GM18505 (cell line): ENCODE results near the gene MAGI1.

Experiments
- ATAC-seq: cut with Tn5 transposase; IDR thresholded peaks from one replicate; pipeline ENCODE4 v1.9.1; 2021; ENCODE audit not compliant: unreplicated experiment
- POLR2A ChIP-seq: IDR thresholded peaks from 4 replicates; pipeline ENCODE4 v1.6.1; 2011; ENCODE audit warnings: borderline replicate concordance; ENCODE audit not compliant: insufficient read depth, insufficient read length; ENCODE audit errors: extremely low read depth

The MAGI1 gene

GRCh38 chr3:65833761-65834505, 204.8 kb downstream of the MAGI1 start:
- ATAC-seq = no peak
- TF ChIP-seq POLR2A = no peak

GRCh38 chr3:65831733-65832425, 206.8 kb downstream of the MAGI1 start:
- TF ChIP-seq POLR2A = no peak
- no peak for ATAC-seq

DNA sequence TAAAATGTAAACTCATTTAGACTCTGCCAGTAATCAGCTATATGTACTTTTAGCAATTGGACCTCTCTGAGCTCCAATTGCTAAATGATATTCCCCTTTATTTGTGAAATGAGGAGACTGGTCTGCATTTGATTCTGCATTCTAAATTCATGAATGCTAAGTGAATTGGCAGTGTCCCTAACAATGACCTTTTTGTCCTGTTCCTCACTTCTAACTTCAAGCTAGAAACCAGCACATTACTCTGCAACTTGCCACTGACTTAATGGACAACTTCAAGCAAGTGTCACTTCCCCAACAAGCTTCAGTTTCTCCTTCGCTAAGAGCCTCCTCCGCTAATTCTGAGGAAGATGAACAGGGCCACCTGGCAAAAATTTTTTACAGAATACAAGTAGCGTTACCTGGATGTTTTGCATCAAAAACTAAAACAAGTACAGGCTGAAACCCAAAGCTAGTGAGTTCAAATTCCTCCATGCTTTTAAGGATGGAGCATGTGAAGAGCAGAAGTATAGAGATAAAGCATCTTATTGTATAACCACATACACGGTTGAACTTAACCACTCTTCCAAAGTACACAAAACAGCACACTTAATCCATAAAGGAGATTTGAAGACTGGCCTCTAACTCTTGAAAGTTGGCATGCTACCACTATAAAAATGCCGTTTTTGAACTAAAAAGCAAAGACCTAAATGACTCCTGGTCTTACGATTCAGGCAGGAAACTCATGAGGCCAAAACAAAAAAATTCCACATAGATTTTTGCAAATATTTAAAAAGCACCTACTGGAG, 207.6 kb downstream of the MAGI1 start:
- no peak for ATAC-seq
- no peak for TF ChIP-seq POLR2A

DNA sequence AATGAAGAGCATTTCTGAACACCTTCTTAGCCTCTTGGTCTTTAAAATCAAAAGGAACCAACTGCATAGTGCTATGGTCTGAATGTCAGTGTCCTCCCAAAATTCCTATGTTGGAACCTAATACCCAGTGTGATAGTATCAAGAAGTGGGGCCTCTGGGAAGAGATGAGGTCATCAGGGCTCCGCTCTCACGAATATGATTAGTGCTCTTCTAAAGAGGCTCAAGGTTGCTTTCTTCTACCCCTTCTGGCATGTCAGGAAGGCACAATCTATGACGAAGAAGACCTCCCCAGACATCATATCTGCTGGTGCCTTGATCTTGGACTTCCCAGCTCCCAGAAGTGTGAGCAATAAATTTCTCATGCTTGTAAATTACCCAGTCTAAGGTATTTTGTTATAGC, 209.5 kb downstream of the MAGI1 start:
- ATAC-seq = no peak
- no peak for TF ChIP-seq POLR2A

DNA sequence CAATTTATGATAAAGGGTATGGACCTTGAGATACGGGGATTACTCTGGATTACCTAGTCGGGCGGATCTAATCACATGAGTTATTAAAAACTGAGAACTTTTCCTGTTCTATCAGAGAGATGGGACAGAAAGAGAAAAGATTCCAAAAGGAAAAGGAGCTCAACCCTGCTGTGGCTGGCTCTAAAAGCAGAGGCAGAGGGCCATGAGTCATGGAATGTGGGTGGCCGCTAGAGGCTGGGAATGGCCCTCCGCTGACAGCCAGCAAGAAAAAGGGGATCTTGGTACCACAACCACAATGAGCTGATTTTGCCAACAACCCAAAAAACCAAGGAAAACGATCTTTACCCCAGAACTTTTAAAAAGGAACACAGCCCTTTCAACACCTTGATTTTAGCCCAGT, 210.0 kb downstream of the MAGI1 start:
- ATAC-seq = no peak
- no peak for TF ChIP-seq POLR2A

GRCh38 chr3:65827076-65827475, 211.6 kb downstream of the MAGI1 start:
- no peak for ATAC-seq
- TF ChIP-seq POLR2A = no peak

DNA sequence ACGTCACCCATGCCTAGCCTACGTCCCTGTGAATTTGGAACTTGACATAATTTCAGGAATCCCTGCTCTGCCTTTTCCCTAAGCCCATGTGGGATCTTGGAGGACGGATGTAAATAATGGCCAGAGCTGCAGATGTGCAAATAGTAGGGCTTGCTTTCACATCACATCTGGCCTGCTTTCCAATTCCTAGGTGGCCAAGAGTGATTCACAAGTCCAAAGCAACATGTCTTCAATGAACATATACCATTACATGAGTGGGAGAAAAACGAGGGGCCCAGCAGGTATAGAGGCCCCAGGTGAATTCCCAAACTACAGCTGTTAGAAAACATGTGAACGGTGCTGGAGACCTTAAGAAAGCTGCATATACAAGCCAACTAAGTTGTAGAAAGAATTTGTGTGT, 214.6 kb downstream of the MAGI1 start:
- ATAC-seq = no peak
- TF ChIP-seq POLR2A = no peak

DNA sequence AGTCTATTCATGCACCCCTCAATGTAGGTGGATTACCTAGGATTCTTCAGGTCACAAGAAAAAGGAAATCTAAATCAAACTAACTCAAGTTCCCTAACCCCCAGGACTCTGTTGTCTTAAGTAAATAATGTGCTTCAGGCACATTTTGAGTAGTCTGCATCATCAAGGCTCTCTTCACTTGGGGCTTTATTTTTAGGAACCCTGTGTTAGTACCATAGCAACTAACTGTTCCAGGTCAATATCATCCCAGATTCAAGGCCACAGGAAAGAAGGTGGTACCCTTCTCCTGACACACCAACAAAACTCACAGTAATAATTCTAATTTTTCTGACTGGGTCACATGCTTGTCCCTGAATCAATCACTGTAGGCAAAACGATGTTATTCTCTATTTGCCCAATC, 218.1 kb downstream of the MAGI1 start:
- no peak for ATAC-seq
- TF ChIP-seq POLR2A = no peak

DNA sequence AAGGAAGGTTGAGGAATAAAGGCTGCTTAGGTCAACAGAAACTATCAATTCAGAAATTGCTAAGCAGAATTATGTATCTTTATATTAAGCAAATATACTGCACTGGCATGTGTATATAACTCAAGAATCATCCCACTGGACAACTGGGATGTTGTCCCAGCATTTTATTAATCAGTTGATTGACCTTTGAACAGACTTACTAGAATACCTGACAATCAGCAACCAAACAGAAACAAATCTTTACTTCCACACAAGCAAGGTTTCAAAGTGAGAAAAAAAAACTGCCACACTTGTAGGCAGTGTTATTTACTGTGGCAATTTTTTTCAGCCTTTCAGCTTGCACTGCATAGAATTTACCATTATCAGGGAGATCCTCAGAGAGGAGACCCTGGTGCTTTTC, 218.8 kb downstream of the MAGI1 start:
- ATAC-seq = no peak
- no peak for TF ChIP-seq POLR2A

DNA sequence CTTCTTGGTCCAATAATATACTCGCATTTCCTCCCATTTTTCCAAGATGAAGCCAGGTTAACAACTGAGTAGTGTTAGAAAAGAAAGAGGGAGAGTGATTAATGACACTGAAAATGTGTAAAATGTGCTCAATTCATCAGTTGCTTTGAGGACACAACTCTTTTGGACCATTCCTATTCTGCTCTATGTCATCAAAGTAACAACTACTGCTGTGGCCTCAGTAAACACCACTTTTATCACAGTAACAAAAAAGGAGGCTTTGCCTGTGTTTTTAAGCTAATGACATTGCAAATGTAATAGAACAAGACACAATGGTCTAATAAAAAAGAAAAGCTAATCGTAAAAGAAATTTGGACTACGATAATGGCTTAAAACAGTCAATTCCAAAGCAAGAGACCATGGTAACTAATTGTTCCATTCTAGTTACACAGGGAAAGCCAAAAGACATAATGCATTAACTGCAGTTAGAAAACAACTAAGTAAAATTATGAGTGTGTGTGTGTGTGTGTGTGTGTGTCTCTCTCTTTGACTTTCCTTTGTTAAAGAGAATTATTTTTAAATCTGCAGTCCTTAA, 221.1 kb downstream of the MAGI1 start:
- no peak for TF ChIP-seq POLR2A
- no peak for ATAC-seq

DNA sequence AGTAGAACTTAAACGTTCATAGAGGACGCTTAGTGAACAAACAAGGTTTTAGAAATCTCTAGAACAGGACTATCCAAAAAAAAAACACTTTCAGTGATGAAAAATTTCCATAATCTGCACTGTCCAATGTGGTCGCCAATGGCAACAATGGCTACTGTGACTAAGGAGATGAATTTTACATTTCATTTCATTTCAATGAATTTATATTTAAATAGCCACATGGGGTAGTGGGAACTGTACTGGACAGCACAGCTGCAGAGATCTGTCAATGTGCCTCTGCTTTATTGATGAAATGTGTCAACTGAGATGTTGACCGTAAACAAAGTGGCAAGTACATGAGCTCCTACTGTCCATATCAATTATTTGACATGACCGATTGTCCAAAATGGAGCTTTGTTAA, 222.5 kb downstream of the MAGI1 start:
- ATAC-seq = no peak
- TF ChIP-seq POLR2A = no peak

- TF ChIP-seq POLR2A = no peak
- no peak for ATAC-seq
These were observed 223.7 kb downstream of the MAGI1 start for GRCh38 chr3:65814845-65815578.

DNA sequence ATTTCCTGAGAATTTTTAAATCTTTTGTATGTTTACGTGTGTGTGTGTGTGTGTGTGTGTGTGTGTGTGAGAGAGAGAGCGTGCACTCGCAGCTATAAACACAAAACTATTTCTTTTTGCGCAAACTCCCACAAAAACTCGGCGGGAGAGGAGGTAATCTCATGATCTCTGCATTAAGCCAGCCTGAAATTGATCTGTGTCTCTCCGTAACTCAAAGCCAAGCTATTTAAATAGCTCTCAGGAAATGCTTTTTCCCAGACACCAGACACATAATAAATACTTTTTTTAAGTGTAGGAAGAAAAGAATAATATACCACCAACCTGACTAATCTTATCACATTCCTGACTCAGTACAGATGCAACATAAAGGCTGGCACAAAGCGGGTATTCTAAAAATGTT, 226.8 kb downstream of the MAGI1 start:
- TF ChIP-seq POLR2A = no peak

GRCh38 chr3:65811086-65811761, 227.5 kb downstream of the MAGI1 start:
- no peak for ATAC-seq
- TF ChIP-seq POLR2A = no peak

More for the DNA sequence above, 226.8 kb downstream of the MAGI1 start:
- ATAC-seq = no peak
